Amygdala (tissue), 56 donors: ENCODE measurements around the gene LDB1.

Source experiments
- DNase-seq, 56 donors: peaks; one replicate each; lab custom pipeline; 2025; lab: John Stamatoyannopoulos, UW

Gene LDB1

GRCh38 chr10:102066399-102067088, 53.6 kb downstream of the LDB1 start:
- no peak for DNase-seq

DNA sequence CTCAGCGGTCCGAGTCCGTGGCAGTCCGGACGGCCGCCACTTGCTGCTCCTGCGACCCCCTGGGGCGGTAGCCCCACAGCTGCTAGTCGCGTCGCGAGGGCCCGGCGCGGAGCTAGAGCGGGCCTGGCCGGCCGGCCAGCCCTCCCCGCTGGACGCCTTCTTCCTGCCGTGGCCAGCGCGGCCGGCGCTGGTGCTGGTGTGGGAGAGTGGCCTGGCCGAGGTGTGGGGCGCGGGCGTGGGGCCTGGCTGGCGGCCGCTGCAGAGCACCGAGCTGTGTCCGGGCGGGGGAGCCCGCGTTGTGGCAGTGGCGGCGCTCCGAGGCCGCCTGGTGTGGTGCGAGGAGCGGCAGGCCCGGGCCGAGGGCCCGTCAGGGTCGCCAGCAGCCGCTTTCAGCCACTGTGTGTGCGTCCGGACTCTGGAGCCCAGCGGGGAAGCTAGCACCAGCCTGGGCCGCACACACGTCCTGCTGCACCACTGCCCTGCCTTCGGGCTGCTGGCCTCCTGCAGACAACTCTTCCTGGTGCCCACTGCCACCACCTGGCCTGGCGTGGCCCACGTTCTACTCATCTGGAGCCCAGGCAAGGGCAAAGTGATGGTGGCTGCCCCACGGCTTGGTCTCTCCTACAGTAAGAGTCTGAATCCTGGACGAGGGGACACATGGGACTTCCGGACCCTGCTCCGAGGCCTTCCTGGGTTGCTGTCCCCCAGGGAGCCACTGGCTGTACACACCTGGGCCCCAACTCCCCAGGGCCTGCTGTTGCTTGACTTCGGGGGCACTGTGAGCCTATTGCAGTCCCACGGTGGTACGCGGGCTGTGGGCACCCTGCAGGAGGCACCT, 54.4 kb downstream of the LDB1 start:
- peak in 11 of 56 donors; percentile 7 to 50 (median 29) for DNase-seq

DNA sequence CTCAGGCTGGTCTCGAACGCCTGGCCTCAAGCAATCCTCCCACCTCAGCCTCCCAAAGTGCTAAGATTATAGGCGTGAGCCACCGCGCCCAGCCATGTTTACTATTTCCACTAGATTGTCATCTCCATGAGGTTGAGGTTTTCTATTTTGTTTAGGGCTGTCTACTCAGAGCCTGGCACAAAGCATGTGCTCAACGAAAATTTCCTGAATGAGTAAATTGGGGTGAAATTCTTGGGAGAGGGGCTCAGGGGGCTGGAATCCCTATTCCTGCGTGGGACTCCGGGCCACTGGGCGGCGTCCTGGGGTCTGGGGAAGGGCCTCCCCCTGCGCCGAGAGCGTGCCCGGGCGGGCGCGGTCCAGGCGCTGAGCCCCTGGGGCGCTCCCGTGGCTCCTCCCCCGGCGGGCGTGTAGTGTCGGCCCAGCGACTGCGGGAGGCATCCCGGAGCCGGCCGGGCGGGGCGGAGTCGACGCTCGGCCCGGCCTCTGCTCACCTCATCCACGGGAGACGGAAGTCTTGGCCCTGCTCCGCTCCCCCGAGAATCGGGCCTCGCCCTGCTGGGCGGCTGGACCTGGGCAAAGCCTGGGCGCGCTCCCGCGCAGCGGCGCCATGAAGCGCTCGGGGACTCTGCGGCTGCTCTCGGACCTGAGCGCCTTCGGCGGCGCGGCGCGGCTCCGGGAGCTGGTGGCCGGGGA, 55.2 kb downstream of the LDB1 start, which contains the start of gene HPS6:
Gene HPS6 (plus strand): TSS at position 482 of the 693 bp plus-strand sequence. CDS start 126 bp downstream, at position 608.
- peak in 53 of 56 donors; percentile 10 to 87 (median 67) for DNase-seq

DNA sequence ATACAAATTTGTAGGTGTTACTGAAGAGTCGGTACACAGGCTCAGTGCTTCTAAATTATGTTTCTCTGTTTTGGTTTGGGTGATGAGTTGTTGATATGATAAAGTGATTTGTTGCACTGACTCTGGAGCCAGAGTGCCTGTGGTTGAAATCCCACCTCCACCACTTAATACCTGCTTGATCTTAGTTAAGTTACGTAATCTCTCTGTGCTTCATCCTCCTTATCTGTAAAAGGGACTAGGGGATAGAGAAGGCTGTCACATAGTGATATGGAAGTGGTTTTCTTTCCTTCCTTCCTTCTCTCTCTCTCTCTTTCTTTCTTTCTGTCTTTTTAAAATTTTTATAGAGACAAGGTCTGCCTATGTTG, 55.7 kb downstream of the LDB1 start:
- no peak for DNase-seq

GRCh38 chr10:102059987-102060386, 60.2 kb downstream of the LDB1 start:
- no peak for DNase-seq
